BJ (cell line): Measurements from ENCODE around the gene FIBIN. TPM values are rescaled to one million over a fixed set of nuclear protein-coding genes. Genes with fewer than 3 reads are reported as not detected.
A peak's percentile ranks its signal among the peaks of the same experiment; 100 is the strongest.
"Not testable (repeated sequence)": the region's sequence is repeated elsewhere in the genome, so short reads cannot be mapped to it uniquely, and the experiment has no call there.

ENCODE experiments used
- CTCF ChIA-PET: fragments of 350-600 bp; formaldehyde crosslinking; extraction: SDS; loops from one replicate; lab custom pipeline; 2021; ENCODE audit warnings: antibody characterized with exemption, inconsistent platforms; lab: Yijun Ruan, JAX
- POLR2A ChIA-PET: fragments of 300-600 bp; sonication (Branson Sonifier 250); formaldehyde crosslinking; extraction: SDS; loops from one replicate; lab custom pipeline; 2021; ENCODE audit warnings: antibody characterized with exemption; lab: Charles Lee
- DNase-seq: peaks from one replicate; pipeline ENCODE4 v3.0.0-alpha.2; 2011; ENCODE audit warnings: low read depth
- H3K27me3 ChIP-seq: 2 replicates; pipeline ENCODE4 v1.6.0; 2011; ENCODE audit warnings: low read length; ENCODE audit not compliant: control insufficient read depth, insufficient read depth
- H3K36me3 ChIP-seq: 2 replicates; pipeline ENCODE4 v1.5.1; 2011; ENCODE audit warnings: low read length; ENCODE audit not compliant: control insufficient read depth, insufficient read depth
- H3K4me3 ChIP-seq: 2 replicates; pipeline ENCODE4 v1.5.1; 2011; ENCODE audit warnings: low read depth, mild to moderate bottlenecking, control low read depth, low read length
- CTCF ChIP-seq: IDR thresholded peaks from 2 replicates; pipeline ENCODE4 v1.5.1; 2011; ENCODE audit warnings: low read depth, mild to moderate bottlenecking, control low read depth, inconsistent platforms, low read length, moderate library complexity; ENCODE audit not compliant: insufficient read depth
- polyA plus RNA-seq: library from polyadenylated mRNA; depleted of rRNA; stranded (reverse); fragments of >200 nt; gene quantifications from 2 replicates; pipeline ENCODE4 v1.2.3, GENCODE V29; 2011

FIBIN gene
- polyA plus RNA-seq, 1 experiment = 24.7 TPM

- no peak for TF ChIP-seq CTCF
- H3K4me3 ChIP-seq = no peak overlapping the region
Observed at GRCh38 chr11:26987731-26988130, 6.2 kb upstream of the FIBIN start.

GRCh38 chr11:26992031-26992541 lies 1.8 kb upstream of the FIBIN start:
- peak; percentile 77 for DNase-seq
- CTCF ChIA-PET = no interaction called here
- POLR2A ChIA-PET = interaction anchor here (0.5 to 0.6 kb wide), 2 partner anchors 55 to 142 kb away, joined by 3 to 5 read pairs; no protein-coding TSS in a partner anchor
- H3K4me3 ChIP-seq = no peak overlapping the region
- no peaks in the 10 kb centered on the region for H3K27me3 ChIP-seq
- no peak for TF ChIP-seq CTCF
- H3K36me3 ChIP-seq = no peaks in the 10 kb centered on the region

More at GRCh38 chr11:26987731-26988130, 6.2 kb upstream of the FIBIN start:
- no peaks in the 10 kb centered on the region for H3K36me3 ChIP-seq
- POLR2A ChIA-PET = no interaction called here
- CTCF ChIA-PET = no interaction called here
- no peak for DNase-seq
- H3K27me3 ChIP-seq = no peaks in the 10 kb centered on the region

- DNase-seq = no peak
- Histone ChIP-seq H3K27me3 (no peaks in the 10 kb centered on the region), H3K4me3 (peak overlapping the region; percentile 75), H3K36me3 (no peaks in the 10 kb centered on the region)
- TF ChIP-seq CTCF = no peak
- POLR2A ChIA-PET = no interaction called here
- CTCF ChIA-PET = interaction anchor here (0.8 to 1.2 kb wide), 4 partner anchors 28 to 241 kb away, joined by 3 to 4 read pairs (median 4); no protein-coding TSS in a partner anchor
Observed at GRCh38 chr11:26994631-26995095, 751 bp downstream of the FIBIN start.

- TF ChIP-seq CTCF = no peak
- Histone ChIP-seq H3K36me3 (no peaks in the 10 kb centered on the region), H3K27me3 (no peaks in the 10 kb centered on the region), H3K4me3 (peak overlapping the region; percentile 75)
- DNase-seq = no peak
- ChIA-PET POLR2A (no interaction called here), CTCF (no interaction called here)
Observed at GRCh38 chr11:26995701-26996460, 2.0 kb downstream of the FIBIN start.

GRCh38 chr11:26997378-26997777 lies 3.5 kb downstream of the FIBIN start:
- POLR2A ChIA-PET = no interaction called here
- H3K27me3 ChIP-seq = no peaks in the 10 kb centered on the region
- no peaks in the 10 kb centered on the region for H3K36me3 ChIP-seq
- CTCF ChIA-PET = no interaction called here
- no peak for TF ChIP-seq CTCF
- no peak for DNase-seq
- no peak overlapping the region for H3K4me3 ChIP-seq

- DNase-seq, H3K27me3 ChIP-seq, POLR2A ChIA-PET, H3K36me3 ChIP-seq, CTCF ChIA-PET, H3K4me3 ChIP-seq: not testable (repeated sequence)
Observed at GRCh38 chr11:27001136-27001730, 7.3 kb downstream of the FIBIN start.
